ENCODE data around the gene ZNF148.

DNA sequence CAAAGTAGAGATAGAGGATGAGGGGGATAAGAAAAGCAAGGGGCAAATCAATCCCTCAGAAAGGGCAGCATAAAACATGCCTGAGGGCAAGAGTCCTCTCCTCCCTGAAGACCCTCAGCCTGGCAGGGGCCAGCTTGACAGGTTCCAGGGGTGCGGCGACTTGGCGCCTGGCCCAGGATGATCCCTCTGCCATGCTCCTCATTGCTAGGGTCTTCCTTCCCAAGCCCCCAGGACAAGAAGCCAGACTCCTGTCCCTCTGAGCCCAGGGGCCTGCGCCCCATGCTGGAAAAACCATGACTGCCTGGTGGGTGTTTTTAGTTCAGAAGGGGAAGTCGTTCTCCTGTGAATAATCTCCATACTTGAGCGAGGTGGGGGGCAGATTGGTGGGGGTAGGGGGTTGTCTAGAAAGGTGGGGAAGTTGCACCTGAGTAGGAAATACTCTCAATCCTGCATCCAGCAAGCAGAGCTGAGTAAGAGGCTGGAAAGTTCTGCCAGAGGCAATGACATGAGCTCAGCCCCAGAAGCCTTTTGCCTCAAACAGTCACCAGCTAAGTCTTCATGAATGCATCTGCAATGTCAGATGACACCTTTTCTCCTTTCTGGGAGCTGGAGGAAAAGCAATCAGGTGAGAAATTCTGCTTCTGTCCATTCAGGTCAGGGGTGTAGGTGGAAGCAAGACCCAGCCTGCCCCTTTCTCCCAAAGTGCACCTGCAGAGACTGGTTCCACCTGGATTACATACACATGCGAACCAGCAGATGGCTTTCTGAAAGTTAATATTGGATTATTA, 180.9 kb downstream of the ZNF148 start:
- TF ChIP-seq, protein P1, sequence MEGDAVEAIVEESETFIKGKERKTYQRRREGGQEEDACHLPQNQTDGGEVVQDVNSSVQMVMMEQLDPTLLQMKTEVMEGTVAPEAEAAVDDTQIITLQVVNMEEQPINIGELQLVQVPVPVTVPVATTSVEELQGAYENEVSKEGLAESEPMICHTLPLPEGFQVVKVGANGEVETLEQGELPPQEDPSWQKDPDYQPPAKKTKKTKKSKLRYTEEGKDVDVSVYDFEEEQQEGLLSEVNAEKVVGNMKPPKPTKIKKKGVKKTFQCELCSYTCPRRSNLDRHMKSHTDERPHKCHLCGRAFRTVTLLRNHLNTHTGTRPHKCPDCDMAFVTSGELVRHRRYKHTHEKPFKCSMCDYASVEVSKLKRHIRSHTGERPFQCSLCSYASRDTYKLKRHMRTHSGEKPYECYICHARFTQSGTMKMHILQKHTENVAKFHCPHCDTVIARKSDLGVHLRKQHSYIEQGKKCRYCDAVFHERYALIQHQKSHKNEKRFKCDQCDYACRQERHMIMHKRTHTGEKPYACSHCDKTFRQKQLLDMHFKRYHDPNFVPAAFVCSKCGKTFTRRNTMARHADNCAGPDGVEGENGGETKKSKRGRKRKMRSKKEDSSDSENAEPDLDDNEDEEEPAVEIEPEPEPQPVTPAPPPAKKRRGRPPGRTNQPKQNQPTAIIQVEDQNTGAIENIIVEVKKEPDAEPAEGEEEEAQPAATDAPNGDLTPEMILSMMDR (IDR thresholded peaks at IDR 0.05): no peak
- TF ChIP-seq POLR2A (IDR thresholded peaks at IDR 0.05; ENCODE audit: low read length): no peak
